ENCODE data around the gene PAX1. TPM values are rescaled to one million over a fixed set of nuclear protein-coding genes. Genes with fewer than 3 reads are reported as not detected.

Gene PAX1
- total and polyA plus RNA-seq, 2 of the 13 experiments (the other 11 are each of a cell fraction or from before 2014, with no cell fraction given), result not detected

DNA sequence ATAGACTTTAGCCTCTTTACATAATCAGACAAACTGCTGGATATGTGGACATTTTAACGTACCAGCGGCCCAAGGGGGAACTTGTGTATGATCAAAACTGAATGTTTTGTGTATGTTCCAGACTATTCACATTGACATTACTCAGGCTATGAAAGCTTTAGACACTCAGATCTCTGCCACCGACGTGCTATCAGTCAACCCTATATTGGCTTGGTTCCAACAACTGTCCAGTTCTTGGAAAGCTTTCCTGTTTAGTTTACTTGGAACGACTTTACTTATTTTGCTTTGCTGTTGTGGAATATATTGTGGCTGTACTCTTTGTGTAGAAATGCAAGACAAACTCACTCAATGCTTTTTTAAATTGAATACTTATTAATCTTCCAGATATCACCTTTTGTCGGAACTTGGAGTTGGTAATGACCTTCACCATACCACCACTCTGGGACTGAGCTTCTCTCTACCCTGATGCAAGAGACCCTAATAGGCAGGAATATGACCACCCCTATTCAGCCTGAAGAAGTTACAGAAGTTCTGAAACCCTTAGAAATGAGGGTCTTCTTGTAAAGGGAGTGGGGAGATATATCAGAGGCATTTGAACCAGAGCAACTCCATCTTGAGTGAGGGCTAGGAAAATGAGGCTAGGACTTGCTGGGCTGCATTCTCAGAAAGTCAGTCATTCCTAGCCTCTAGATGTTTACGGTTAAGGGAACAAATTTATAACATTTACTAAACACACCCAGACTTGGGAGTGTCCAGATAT, 49.0 kb upstream of the PAX1 start:
- FAIRE-seq (no peak), ATAC-seq (no peak), DNase-seq (ENCODE audit: low spot score) (no peak)
- intact Hi-C loops (cut with micrococcal nuclease; ENCODE audit: unreplicated experiment), result no loop called here
- H4K20me1 ChIP-seq (ENCODE audit: insufficient read depth, low read length), result no peaks in the 10 kb centered on the region
- in situ Hi-C loops (cut with HindIII; ENCODE audit: extremely low pct_ligation_motif_present, low pct_unique_long_range_greater_than_20kb), result no loop called here
- ChIA-PET CTCF (ENCODE audit: low intra/inter-chr PET ratio, low total read pairs) (no interaction called here), POLR2A (no interaction called here)
- H3K27ac ChIP-seq (ENCODE audit: extremely low read length, insufficient read depth, low read length), result no peak overlapping the region
- no peaks in the 10 kb centered on the region for H3K9me3 ChIP-seq (ENCODE audit: low read length)
- 8% methylated on average over 7 of the region's 7 CpGs for WGBS (ENCODE audit: low lambda C conversion rate)
- TF ChIP-seq ZNF569 (CRISPR knock-in tag; IDR thresholded peaks at IDR 0.05; ENCODE audit: borderline replicate concordance) (no peak), ZNF724P (CRISPR knock-in tag; IDR thresholded peaks at IDR 0.05; ENCODE audit: borderline replicate concordance) (no peak), KLF11 (CRISPR knock-in tag; IDR thresholded peaks at IDR 0.05) (no peak), HOXA7 (CRISPR knock-in tag; IDR thresholded peaks at IDR 0.05) (no peak), ZFP37 (CRISPR knock-in tag; IDR thresholded peaks at IDR 0.05; ENCODE audit: borderline replicate concordance) (no peak), TGIF2 (CRISPR knock-in tag; IDR thresholded peaks at IDR 0.05) (no peak), HOXD1 (CRISPR knock-in tag; IDR thresholded peaks at IDR 0.05) (no peak), MTA1 (CRISPR knock-in tag; IDR thresholded peaks at IDR 0.05; ENCODE audit: borderline replicate concordance) (no peak), ZNF446 (CRISPR knock-in tag; IDR thresholded peaks at IDR 0.05) (no peak), MEIS1 (CRISPR knock-in tag; IDR thresholded peaks at IDR 0.05; ENCODE audit: borderline replicate concordance) (no peak)
- no peaks in the 10 kb centered on the region for H3K36me3 ChIP-seq (replicated peaks in 1 of 2; ENCODE audit: control insufficient read depth in 1 of 2, insufficient read depth in 2 of 2, low read length in 2 of 2)
- H3K4me3 ChIP-seq (replicated peaks in 1 of 3; ENCODE audit: insufficient read depth in 1 of 3, low read depth in 2 of 3, low read length in 3 of 3), result no peak overlapping the region
- peaks cover 0 to 29% of the 10 kb centered on the region in 2 experiments; a peak in 2 of 5 replicates for H3K27me3 ChIP-seq (ENCODE audit: control insufficient read depth in 1 of 2, insufficient read depth in 2 of 2, low read length in 2 of 2)
- no peaks in the 10 kb centered on the region for H3K79me2 ChIP-seq (ENCODE audit: insufficient read depth, low read length)
- H3K4me1 ChIP-seq (ENCODE audit: insufficient read depth, low read length), result no peaks in the 10 kb centered on the region
- no TSS peak for BruUV-seq (replicated peaks)
- H2AFZ ChIP-seq (ENCODE audit: low read length), result no peak overlapping the region
- no peak overlapping the region for H3K9ac ChIP-seq (ENCODE audit: insufficient read depth, low read depth, low read length)
- H3K4me2 ChIP-seq (ENCODE audit: low read depth, low read length), result no peak overlapping the region

All from HepG2 (cell line).